HL-60 (cell line): ENCODE data around the gene GADD45G.
A peak's percentile ranks its signal among the peaks of the same experiment; 100 is the strongest.

Source experiments
- DNase-seq, 2 experiments: peaks; one replicate each; pipeline ENCODE4 v3.0.0-alpha.2; 2010 to 2020; ENCODE audit warnings: low read depth in 1 of 2, low spot score in 1 of 2
- H3K27ac ChIP-seq: fragments of 250-450 bp; sonication (Bioruptor Pico); replicated peaks from 2 replicates; pipeline ENCODE4 v1.5.1; 2020; ENCODE audit warnings: mild to moderate bottlenecking, moderate library complexity
- H3K27me3 ChIP-seq: fragments of 250-450 bp; sonication (Bioruptor Pico); 2 replicates; pipeline ENCODE4 v1.5.1; 2021; ENCODE audit warnings: mild to moderate bottlenecking, moderate library complexity; ENCODE audit not compliant: insufficient read depth, poor library complexity, severe bottlenecking
- H3K4me3 ChIP-seq: replicated peaks from 2 replicates; pipeline ENCODE4 v1.5.1; 2011; ENCODE audit warnings: mild to moderate bottlenecking, control low read depth, low read length; ENCODE audit not compliant: insufficient read depth
- GABPA ChIP-seq: IDR thresholded peaks from 2 replicates; pipeline ENCODE4 v1.6.1; 2012; ENCODE audit warnings: low read depth
- POLR2AphosphoS5 ChIP-seq: IDR thresholded peaks from 2 replicates; pipeline ENCODE4 v1.6.1; 2012; ENCODE audit warnings: low read depth
- SPI1 ChIP-seq: IDR thresholded peaks from 2 replicates; pipeline ENCODE4 v1.6.1; 2012; ENCODE audit warnings: low read depth, mild to moderate bottlenecking, borderline replicate concordance
- TF ChIP-seq, protein P1 (sequence below): IDR thresholded peaks from one replicate; pipeline ENCODE4 v1.5.1; 2011; ENCODE audit warnings: low read length, control low read depth, inconsistent platforms; ENCODE audit not compliant: insufficient read depth
- TF ChIP-seq, protein P2 (sequence below): IDR thresholded peaks from 2 replicates; pipeline ENCODE4 v1.6.1; 2012; ENCODE audit warnings: low read depth; ENCODE audit not compliant: insufficient replicate concordance

GADD45G gene

GRCh38 chr9:89576404-89576839 is 28.4 kb upstream of the GADD45G start:
- H3K27me3 ChIP-seq = no peaks in the 10 kb centered on the region
- no peak for DNase-seq
- H3K4me3 ChIP-seq = no peak overlapping the region
- H3K27ac ChIP-seq = no peak overlapping the region
- TF ChIP-seq, protein P1, sequence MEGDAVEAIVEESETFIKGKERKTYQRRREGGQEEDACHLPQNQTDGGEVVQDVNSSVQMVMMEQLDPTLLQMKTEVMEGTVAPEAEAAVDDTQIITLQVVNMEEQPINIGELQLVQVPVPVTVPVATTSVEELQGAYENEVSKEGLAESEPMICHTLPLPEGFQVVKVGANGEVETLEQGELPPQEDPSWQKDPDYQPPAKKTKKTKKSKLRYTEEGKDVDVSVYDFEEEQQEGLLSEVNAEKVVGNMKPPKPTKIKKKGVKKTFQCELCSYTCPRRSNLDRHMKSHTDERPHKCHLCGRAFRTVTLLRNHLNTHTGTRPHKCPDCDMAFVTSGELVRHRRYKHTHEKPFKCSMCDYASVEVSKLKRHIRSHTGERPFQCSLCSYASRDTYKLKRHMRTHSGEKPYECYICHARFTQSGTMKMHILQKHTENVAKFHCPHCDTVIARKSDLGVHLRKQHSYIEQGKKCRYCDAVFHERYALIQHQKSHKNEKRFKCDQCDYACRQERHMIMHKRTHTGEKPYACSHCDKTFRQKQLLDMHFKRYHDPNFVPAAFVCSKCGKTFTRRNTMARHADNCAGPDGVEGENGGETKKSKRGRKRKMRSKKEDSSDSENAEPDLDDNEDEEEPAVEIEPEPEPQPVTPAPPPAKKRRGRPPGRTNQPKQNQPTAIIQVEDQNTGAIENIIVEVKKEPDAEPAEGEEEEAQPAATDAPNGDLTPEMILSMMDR = peak; percentile 1
- no peak for TF ChIP-seq GABPA

- Histone ChIP-seq H3K4me3 (no peak overlapping the region), H3K27ac (no peak overlapping the region), H3K27me3 (no peaks in the 10 kb centered on the region)
- TF ChIP-seq, protein P1 = no peak
- no peak for TF ChIP-seq SPI1
- TF ChIP-seq GABPA = no peak
- no peak for TF ChIP-seq POLR2AphosphoS5
- DNase-seq = no peak
Observed at GRCh38 chr9:89577363-89577762, 27.4 kb upstream of the GADD45G start.

DNA sequence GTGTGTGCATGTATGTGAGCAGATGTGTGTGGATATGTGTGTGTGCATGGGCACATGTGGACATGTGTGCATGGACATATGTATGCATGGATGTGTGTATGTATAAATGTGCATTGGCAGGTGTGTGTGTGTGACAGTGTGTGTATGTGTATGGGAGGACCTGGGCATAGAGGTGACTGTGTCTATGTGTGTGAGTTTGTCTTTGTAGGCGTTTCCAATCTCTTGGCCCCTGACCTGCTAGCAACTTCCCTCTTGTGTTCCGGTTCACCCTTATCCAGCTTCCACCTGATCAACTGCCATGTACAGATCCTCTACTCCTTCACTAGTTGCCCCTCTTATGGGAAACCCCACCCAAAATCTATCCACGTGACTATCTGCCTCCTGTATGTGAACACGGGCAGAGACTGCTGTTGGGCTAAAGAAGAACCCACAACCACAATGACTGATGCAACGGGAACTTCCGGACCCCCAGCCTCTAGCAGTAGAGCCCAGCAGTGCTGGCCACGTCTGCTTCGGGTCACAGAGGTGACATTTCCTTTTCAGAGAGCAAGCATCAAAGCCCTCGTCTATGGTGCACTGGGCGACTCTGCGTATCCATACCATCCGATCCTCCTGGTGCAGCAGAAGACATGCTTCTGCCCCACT is 24.9 kb upstream of the GADD45G start:
- Histone ChIP-seq H3K27me3 (no peaks in the 10 kb centered on the region), H3K4me3 (no peak overlapping the region), H3K27ac (peak overlapping the region; percentile 39)
- TF ChIP-seq SPI1 (no peak), POLR2AphosphoS5 (peak; percentile 50; the same call in 1 of the 2 replicates)
- TF ChIP-seq, protein P2, sequence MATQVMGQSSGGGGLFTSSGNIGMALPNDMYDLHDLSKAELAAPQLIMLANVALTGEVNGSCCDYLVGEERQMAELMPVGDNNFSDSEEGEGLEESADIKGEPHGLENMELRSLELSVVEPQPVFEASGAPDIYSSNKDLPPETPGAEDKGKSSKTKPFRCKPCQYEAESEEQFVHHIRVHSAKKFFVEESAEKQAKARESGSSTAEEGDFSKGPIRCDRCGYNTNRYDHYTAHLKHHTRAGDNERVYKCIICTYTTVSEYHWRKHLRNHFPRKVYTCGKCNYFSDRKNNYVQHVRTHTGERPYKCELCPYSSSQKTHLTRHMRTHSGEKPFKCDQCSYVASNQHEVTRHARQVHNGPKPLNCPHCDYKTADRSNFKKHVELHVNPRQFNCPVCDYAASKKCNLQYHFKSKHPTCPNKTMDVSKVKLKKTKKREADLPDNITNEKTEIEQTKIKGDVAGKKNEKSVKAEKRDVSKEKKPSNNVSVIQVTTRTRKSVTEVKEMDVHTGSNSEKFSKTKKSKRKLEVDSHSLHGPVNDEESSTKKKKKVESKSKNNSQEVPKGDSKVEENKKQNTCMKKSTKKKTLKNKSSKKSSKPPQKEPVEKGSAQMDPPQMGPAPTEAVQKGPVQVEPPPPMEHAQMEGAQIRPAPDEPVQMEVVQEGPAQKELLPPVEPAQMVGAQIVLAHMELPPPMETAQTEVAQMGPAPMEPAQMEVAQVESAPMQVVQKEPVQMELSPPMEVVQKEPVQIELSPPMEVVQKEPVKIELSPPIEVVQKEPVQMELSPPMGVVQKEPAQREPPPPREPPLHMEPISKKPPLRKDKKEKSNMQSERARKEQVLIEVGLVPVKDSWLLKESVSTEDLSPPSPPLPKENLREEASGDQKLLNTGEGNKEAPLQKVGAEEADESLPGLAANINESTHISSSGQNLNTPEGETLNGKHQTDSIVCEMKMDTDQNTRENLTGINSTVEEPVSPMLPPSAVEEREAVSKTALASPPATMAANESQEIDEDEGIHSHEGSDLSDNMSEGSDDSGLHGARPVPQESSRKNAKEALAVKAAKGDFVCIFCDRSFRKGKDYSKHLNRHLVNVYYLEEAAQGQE = no peak
- DNase-seq = peak; percentile 59 to 81

- DNase-seq = no peak
- H3K4me3 ChIP-seq = no peak overlapping the region
- TF ChIP-seq, protein P1 = no peak
- TF ChIP-seq, protein P2 = no peak
- TF ChIP-seq POLR2AphosphoS5 (no peak), SPI1 (no peak), GABPA (no peak)
- no peaks in the 10 kb centered on the region for H3K27me3 ChIP-seq
- H3K27ac ChIP-seq = no peak overlapping the region
Observed at GRCh38 chr9:89586311-89586710, 18.5 kb upstream of the GADD45G start.
